IPS DF 19.7 (cell line): ENCODE data around the gene FEM1C.

Source experiments
- DNase-seq: peaks from one replicate; pipeline ENCODE4 v3.0.0-alpha.2; 2013; ENCODE audit warnings: low read depth, low spot score

FEM1C gene

GRCh38 chr5:115544436-115545350 is at the start of gene FEM1C:
Gene FEM1C (minus strand): TSS chr5:115544775. CDS start chr5:115543493, 1,282 bp downstream.
- peak; percentile 85 for DNase-seq

GRCh38 chr5:115589043-115589442 is 44.5 kb upstream of the FEM1C start:
- no peak for DNase-seq

GRCh38 chr5:115588640-115589039 is 44.1 kb upstream of the FEM1C start:
- no peak for DNase-seq

GRCh38 chr5:115586525-115587146 is 42.1 kb upstream of the FEM1C start:
- no peak for DNase-seq

- DNase-seq, result no peak
Measured at GRCh38 chr5:115585265-115585664, 40.7 kb upstream of the FEM1C start.

- no peak for DNase-seq
Measured at GRCh38 chr5:115584501-115584900, 39.9 kb upstream of the FEM1C start.

GRCh38 chr5:115583474-115583873 is 38.9 kb upstream of the FEM1C start:
- no peak for DNase-seq

- DNase-seq, result no peak
Measured at GRCh38 chr5:115580941-115581340, 36.4 kb upstream of the FEM1C start.

GRCh38 chr5:115579747-115580173 is 35.2 kb upstream of the FEM1C start:
- DNase-seq, result no peak

- no peak for DNase-seq
Measured at GRCh38 chr5:115579216-115579615, 34.6 kb upstream of the FEM1C start.

GRCh38 chr5:115578657-115579056 is 34.1 kb upstream of the FEM1C start:
- no peak for DNase-seq

- DNase-seq, result no peak
Measured at GRCh38 chr5:115577741-115578140, 33.2 kb upstream of the FEM1C start.

- no peak for DNase-seq
Measured at GRCh38 chr5:115577329-115577728, 32.8 kb upstream of the FEM1C start.

GRCh38 chr5:115575167-115576070 is 30.8 kb upstream of the FEM1C start:
- no peak for DNase-seq

GRCh38 chr5:115573133-115573532 is 28.6 kb upstream of the FEM1C start:
- DNase-seq, result no peak

- no peak for DNase-seq
Measured at GRCh38 chr5:115571441-115571878, 26.9 kb upstream of the FEM1C start.

- no peak for DNase-seq
Measured at GRCh38 chr5:115568668-115569067, 24.1 kb upstream of the FEM1C start.

- DNase-seq, result no peak
Measured at GRCh38 chr5:115565233-115565632, 20.7 kb upstream of the FEM1C start.

GRCh38 chr5:115561176-115561575 is 16.6 kb upstream of the FEM1C start:
- DNase-seq, result no peak

GRCh38 chr5:115559524-115559923 is 14.9 kb upstream of the FEM1C start:
- no peak for DNase-seq

- no peak for DNase-seq
Measured at GRCh38 chr5:115558388-115558956, 13.9 kb upstream of the FEM1C start.
